ENCODE data around the gene CPLX3.

The CPLX3 gene

DNA sequence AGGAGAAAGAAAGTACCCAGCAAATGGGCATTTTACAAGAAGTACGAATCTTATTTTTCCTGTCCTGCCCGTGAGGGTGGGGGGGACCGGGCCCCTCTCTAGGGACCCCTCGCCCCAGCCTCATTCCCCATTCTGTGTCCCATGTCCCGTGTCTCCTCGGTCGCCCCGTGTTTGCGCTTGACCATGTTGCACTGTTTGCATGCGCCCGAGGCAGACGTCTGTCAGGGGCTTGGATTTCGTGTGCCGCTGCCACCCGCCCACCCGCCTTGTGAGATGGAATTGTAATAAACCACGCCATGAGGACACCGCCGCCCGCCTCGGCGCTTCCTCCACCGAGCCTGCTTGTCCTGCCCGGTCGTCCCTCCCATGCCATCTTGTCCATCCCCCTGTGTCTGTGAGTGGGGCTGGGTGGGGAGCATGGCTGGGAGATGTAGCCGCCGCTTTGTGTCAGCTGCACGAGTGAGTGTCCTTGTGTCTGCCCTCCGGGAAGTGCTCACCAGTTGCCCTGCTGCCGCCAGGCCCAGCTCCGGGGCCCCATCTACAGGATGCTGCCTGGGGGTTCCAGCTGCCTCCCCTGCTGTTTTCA is 23.5 kb upstream of the CPLX3 start:
- no peak for DNase-seq (ENCODE audit: low spot score)

DNA sequence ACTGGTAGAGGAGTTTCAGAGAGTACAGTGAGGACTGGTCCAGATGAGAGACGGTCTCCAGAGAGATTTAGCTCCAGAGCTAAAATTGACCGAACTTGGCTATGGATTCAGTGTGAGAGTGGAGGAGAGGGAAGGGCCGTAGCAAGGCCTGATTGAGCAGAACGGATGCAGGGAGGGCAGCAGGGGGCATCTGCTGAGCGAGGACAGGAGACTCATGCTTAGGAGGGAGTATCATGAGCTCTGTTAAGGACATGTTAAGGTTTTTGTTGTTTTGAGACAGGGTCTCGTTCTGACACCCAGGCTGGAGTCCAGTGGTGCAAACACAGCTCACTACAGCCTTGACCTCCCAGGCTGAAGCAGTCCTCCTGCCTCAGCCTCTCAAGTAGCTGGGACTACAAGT is 21.5 kb upstream of the CPLX3 start:
- DNase-seq (ENCODE audit: low spot score), result no peak

DNA sequence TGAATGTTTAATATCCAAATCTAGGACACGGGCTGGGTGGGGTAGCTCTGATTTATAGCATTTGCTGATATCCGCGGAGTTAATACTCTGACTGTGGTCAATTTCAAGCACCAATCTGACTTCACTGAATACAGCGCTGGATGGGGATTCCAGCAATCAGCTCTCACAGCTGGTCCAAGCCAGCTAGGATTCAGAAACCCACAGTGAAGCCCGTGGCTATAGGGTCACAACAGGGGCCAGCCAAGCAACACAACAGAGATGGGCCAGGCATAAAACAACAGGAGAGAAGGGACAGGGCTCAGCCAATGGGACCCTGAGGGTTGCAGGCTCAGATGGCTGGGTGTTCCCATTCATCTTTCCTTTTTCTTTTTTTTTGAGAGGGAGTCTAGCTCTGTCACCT is 19.1 kb upstream of the CPLX3 start:
- no peak for DNase-seq (ENCODE audit: low spot score)

DNA sequence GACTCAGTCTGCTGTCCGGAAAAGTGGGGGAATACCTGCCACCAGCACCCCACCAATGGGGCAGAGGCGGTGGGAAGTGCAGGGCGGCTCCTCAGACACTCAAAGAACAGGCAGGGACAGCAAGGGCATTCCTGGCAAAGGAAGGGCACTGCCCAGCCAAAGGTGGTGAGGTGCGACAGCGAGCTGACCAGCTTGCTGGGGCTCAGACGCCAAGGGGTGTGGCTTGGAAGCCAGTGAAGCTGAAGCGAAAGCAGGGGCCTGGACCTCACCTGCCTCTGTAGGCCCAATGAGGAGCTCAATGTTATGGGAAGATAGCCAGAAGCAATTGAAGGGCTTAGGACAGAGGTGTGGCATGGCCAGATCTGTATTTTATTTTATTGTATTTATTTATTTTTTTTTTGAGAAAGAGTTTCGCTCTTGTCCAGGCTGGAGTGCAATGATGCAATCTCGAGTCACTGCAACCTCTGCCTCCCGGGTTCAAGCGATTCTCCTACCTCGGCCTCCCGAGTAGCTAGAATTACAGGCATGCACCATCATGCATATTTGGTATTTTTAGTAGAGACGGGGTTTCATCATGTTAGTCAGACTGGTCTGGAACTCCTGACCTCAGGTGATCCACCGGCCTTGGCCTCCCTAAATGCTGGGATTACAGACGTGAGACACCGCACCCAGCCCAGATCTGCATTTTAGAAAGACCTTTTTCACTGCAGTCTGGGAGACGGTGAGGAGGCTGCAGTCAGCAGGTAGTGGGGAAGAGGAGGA is 18.2 kb upstream of the CPLX3 start:
- no peak for DNase-seq (ENCODE audit: low spot score)

DNA sequence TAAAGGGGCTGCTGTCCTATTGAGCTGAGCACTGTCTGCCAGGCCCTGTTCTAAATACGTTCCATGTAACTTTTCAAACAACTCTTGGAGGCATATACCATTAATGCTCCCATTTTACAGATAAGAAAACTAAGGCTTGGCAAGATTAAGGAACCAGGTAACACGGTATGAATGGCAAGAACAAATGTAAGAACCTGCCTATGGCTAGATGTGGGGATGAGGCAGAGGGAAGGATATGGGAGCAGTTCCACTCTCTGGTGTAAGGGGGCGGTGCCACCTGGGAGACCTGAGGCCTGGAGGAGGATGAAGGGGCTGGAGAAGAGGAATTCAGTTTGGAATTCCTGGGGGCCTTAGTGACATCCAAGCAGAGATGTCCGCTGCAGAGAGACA is 17.6 kb upstream of the CPLX3 start:
- no peak for DNase-seq (ENCODE audit: low spot score)

DNA sequence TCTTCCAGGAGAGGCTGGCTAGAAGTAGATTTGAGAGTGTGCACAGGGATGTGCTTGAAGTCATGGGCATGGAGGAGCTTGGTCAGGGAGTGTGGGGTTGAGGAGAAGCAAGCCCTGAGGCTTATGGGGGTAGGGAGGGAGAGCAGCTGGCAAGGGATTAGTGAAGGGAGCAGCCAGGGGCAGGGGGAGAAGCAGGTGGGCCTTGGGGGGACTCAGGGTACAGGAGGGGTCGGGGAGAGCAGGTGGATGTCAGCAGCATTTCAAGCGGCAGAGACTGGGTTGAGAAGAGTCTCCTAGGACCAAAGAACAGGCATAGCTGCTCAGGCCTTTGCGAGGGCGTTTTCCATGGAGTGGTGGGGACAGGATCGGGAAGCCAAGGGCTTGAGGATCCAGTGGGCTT is 17.2 kb upstream of the CPLX3 start:
- no peak for DNase-seq (ENCODE audit: low spot score)

DNA sequence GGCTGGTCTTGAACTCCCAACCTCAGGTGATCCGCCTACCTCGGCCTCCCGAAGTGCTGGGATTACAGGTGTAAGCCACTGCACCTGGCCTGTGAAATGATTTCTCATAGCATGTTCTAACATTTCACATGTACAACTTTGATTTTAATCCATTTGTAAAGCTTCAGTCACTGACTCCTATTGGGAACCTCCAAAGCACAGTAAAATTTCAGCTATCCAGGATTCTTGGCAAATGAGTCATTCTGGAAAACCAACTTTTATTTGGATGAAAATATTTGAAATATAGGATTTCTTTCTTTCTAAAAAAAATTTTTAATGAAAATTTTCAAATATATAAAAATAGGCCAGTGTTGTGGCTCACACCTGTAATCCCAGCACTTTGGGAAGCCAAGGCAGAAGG is 16.5 kb upstream of the CPLX3 start:
- no peak for DNase-seq (ENCODE audit: low spot score)

DNA sequence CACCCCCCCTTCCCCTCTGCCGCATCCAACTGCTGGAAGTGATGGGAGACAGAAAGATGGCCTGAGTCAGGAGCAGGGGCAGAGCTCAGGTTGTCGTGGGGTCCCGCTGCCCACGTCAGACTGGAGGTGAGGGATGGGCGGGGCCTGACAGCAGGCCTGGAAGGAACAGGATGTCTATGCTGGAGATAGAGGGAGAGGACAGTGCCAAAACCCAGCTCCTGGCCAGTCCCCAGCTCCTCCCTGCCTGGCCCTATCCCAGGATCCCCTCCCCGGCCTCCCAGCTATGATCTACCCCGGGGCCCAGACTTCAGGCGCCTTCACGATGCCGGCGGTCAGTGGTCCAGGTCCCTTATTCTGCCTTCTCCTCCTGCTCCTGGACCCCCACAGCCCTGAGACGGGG is 13.9 kb upstream of the CPLX3 start, which contains the start of gene LMAN1L:
TSS of gene LMAN1L (plus strand) at position 303 of the 400 bp plus-strand sequence. CDS start at position 323, 20 bp downstream.
- no peak for DNase-seq (ENCODE audit: low spot score)

DNA sequence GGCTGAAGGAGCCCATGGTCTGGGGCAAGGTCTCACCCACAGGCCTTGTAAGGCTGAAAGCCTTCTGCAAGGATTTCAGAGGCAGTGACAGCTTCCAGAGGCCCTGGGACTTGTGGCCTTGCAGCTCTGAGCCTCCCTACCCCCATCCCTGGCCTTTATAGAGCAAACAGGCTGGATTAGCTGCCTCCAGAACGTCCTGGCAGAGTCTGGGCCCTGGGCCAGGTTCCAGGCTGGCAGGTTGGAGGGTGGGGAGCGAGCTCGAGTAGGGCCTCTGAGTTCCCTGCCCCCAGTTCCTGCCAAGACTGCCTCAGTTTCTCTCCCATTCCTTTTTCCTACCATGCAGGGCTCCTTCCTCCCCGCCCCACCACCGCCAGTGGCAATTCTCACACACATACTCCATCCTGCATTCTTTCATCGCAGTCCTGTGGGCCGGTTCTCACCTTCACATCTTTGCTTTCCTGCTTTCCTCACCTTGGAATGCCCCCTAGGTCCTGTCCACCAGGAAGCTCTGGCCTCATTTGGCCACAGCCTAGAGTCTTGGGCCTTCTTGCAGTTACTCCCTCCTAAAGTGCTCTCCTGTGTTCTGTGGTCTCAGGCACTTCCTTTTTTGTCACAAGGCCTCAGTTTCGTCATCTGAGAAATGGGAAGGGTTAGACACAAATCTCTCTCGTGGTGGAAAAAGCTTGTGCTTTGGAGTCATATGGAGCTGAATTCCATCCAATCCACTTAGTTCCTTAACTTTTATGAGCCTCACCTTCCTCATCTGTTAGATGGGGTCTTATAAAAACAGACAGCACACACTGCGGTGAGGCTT is 11.1 kb upstream of the CPLX3 start:
- DNase-seq (ENCODE audit: low spot score), result no peak

DNA sequence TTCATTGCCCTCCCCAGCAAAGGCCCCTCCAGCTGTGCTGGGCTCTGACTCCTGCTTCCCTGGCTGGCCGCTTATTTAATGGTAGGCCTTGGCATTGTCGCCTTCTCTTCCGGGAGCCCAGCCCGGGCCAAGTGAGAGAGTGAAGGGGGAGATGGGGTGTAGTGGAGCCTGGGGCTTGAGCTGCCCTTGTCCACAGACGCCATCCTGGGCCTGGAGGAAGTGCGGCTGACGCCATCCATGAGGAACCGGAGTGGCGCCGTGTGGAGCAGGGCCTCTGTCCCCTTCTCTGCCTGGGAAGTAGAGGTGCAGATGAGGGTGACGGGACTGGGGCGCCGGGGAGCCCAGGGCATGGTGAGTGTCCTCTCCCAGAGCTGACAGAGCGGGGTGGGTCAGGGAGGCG is 10.5 kb upstream of the CPLX3 start:
- no peak for DNase-seq (ENCODE audit: low spot score)

DNA sequence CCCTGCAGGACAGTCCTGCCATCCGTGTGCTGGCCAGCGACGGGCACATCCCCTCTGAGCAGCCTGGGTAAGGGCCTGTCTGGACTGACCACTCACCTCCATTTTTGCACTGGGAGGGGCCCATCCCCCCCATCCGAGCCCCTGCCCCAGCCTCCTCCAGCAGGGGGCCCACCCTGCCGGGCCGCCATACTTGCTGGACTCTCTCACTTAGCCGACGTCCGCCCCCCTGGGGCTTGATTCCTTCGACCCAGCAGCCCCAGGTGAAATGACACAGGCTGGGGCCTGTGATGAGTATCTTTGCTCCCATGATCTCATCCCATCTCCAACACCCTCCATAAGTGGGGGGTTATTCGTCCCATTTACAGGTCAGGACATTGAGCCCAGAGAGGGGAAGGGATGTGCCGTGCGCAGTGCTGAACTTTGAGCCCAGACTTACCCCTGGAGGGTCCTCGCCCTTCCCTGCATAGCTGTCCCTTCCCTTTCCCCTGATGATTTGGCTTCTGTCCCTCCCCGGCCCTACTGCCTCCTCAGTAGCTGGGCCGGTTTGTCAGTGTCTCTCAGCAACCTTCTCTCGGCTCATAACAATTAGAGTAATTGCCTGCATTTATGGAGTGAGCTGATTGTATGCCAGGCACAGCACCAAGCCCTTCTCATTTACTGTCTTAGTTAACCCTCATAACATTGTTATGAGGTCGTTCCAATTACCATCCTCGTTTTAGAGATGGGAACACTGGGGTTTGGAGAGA is 9.6 kb upstream of the CPLX3 start:
- no peak for DNase-seq (ENCODE audit: low spot score)

DNA sequence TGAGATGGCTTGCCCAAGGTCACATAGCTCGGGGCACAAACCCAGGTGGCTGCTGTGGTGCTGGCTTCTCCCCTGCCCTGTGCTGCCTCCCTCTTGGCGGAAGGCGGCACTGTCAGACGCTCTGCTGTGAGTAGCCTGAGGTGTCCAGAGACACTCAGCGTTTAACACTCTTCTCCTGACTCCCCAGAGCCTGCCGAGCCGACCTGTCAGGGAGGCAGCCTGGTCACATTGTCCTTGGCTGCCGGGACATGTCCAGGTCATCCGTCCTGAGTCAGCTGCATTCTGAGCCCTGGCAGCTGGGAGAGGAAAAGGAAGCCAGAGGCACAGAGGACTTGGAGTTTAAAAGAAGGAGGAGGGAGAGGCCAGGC is 9.1 kb upstream of the CPLX3 start:
- no peak for DNase-seq (ENCODE audit: low spot score)

DNA sequence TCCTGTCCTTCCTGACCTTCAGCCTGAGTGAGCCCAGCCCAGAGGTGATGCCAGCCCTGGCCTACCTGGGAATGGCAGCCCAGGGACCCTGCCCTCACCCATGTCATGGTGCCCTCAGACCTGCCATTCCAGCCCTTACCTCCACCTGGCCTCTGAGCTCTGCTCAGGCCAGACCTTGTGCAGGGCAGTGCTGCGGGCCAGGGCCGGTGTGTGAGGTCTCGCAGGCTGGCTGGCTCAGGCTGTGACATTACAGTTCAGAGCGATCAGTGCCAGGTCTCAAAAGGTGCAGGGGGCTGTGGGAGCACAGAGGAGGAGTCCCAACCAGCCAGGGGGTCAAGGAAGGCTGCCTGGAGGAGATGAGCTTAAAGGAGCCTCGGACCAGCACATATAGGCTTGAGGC is 6.4 kb upstream of the CPLX3 start:
- DNase-seq (ENCODE audit: low spot score), result no peak

DNA sequence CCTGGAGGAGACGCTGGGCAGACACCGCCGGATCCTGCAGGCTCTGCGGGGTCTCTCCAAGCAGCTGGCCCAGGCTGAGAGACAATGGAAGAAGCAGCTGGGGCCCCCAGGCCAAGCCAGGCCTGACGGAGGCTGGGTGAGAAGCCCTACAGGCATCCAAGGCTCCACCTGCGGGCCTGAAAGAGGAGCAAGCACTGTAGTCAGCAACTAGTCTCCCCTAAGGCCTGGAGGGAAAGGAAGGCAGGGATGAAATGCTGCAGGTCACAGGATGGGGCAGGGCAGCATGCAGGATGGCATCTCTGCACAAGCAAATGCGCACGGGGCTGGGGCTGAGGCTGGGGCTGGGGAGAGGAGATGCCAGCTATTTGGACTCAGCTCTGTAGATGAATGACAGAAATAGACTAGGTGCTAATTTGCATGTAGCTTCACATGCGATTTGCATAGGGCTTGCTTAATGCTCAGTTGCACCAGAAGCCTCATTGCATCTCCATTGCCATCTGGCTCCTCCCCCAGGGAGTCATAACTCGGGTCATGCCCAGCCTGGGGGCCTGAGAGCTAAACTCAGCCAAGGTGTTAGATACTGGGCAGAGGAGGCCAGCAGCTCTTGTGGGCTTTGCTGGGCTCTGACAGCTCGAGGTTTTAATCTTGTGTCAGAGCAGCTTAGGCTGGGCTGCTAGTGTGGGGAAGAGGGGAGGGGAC is 5.2 kb upstream of the CPLX3 start:
- DNase-seq (ENCODE audit: low spot score), result no peak

DNA sequence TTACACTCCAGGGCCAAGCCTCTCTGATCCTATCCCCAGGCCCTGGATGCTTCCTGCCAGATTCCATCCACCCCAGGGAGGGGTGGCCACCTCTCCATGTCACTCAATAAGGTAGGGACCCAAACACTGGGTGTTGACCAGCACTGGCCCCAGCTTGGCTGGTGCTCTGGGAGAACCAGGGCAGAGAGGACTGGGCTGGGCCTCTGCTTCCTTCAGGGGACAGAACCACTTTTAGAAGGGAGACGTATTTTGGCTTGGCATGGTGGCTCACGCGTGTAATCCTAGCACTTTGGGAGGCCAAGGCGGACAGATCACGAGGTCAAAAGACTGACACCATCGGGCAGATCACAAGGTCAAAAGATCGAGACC is 4.7 kb upstream of the CPLX3 start:
- no peak for DNase-seq (ENCODE audit: low spot score)

DNA sequence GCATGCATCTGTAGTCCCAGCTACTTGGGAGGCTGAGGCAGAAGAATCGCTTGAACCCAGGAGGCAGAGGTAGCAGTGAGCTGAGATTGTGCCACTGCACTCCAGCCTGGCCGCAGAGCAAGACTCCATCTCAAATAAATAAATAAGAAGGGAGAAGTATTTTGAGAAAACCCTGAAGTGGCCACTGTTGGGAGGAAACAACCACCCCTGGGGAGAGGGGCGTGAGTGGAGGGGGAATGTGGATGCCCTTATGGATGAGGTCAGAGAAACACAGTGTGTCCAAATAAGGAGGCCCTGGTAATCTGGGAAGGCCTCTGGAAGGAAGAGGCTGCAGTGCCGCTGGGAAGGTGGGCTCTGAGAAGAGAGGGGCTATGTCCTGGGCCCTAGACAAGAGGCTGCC is 4.2 kb upstream of the CPLX3 start:
- DNase-seq (ENCODE audit: low spot score), result no peak

DNA sequence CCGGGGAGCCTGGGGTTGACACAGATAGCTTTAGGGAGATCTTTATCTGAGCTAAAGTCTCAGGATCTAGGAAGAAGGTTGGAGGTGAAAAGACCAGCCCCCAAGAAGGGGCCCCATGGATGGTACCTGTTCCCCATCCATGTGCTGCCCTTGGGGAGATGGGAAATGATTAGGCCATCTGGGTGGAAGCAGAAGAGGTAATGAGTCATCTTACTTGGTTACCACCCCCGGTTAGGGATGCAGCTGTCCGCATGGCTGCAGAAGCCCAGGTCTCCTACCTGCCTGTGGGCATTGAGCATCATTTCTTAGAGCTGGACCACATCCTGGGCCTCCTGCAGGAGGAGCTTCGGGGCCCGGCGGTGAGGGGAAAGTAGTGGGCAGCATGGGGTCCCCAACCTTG is 3.1 kb upstream of the CPLX3 start:
- no peak for DNase-seq (ENCODE audit: low spot score)

DNA sequence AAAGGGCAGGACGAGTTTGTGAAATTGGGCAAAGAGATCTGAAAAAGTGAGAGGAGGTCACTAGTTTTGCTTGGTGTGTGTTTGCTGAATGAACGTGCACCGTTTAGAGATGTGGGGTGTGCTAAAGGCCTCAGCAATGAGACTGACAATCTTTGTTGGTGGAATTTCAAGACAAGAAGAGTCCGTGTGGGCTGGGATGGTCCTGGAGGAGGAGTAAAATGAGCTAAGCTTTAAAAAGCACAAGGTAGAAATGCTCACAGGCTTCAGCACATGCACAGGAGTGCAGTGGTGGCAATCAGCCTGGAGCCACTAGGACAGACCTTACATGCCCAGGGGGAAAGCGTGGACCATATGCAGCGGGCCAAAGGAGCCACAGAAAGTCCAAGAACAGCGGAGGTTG is 1.5 kb upstream of the CPLX3 start:
- no peak for DNase-seq (ENCODE audit: low spot score)

DNA sequence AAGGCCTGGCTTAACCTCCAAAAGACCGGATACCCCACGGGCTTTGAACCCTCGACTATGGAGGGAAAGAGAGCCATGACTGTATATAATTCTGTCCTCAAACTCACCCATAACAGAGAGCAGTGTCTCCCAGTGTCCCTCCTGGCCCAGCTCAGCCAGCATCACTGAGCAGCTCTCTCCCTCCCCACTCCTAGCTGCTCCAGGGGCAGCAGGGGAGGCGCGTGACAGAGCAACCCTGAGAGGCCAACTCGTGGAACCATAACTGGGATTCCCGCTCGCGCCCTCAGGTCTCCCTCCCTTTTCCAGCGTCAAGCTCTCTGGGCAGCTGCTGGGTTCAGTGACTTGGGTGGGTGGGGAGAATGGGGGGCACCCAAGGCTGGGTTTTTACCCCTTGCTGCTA is 561 bp upstream of the CPLX3 start:
- no peak for DNase-seq (ENCODE audit: low spot score)

DNA sequence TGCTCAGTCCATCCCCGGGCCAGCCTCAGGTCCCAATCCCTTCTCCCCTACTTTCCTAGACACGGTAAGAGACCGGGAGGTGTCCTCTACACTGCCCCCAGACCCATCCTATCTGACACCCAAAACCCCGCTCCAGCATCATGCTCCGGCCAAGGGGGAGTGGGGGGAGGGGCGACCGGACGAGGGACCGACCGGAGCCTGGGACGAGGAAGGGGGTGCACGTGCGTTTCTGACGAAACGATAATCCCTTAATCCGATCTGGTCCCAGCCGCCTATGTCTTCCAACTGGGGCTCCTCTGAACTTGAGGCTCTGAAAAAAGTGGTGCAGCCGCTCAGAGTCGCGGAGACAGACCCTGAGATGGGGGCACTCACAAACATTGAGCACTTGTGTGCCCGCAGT is 494 bp downstream of the CPLX3 start:
- DNase-seq (ENCODE audit: low spot score), result no peak

DNA sequence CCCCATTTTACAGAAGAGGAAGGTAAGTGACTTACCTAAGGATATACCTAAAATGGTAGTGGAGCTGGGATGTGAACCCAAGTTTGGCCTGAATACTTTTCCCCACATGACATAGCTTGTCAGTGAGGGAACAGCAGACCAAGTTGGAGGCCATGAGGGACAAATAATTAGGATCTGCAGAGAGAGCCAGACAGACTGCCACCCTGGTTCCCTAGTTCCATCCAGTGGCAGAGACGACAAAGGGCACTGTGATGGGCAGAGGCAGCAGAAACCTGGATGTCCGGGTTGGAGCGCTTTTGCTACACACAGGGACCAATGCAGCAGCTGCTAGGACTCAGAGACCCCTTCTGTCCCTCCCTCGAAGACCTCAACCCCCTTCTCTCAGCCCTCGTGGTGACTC is 1.2 kb downstream of the CPLX3 start:
- no peak for DNase-seq (ENCODE audit: low spot score)

DNA sequence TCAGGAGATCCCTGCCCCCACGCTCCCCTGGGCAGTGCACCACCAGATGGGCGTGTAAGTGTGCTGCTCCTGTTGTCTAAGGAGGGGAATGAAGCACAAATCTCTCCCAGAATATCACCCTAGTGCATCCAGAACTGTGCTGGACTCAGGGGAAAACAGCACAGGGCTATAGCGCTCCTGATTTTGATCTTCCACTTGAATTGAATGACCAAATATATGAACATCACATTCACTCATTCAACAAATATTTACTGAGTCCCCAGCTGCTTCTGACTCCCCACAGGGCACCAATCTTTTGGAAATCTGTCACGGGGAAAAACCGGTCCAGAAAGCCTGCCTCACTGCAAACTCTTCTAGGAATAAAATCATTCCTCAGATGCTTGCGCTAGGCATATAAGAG is 2.4 kb downstream of the CPLX3 start:
- DNase-seq (ENCODE audit: low spot score), result no peak

All from CD4-positive, alpha-beta T cell treated with Interleukin-2 at 100 ng/mL for 4 hours (primary cell).